ENCODE measurements around the gene COG6.

DNA sequence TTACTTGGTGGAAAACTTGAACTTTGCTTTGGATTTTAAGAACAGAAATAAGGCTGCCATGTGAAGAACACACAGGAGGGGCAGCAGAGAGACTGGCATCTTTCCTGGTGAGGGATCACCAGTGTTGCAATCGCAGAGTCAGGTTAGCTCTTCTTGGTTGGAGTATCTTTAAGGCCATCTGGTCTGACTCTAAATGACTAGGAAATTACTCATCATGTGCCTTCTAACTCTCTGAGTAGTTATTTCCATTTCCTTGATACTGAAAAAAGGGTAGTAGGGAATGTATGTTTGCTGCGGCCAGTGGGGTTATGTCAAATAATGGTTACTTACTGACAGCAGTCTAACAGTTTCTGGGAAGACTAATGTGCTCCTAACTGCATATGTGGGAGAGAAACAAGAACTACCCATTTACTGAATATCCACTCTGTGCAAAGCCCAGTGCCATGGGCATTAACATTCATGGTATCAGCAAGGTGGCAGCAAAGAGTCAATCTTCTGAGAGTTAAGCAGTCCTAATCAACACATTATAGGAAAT lies 122.1 kb downstream of the COG6 start:
- TF ChIP-seq NFRKB (IDR thresholded peaks at IDR 0.05) (no peak), FOXA1 (IDR thresholded peaks at IDR 0.05) (no peak), ELF4 (IDR thresholded peaks at IDR 0.05) (no peak), FOXM1 (IDR thresholded peaks at IDR 0.05; ENCODE audit: borderline replicate concordance) (no peak), ARNT (IDR thresholded peaks at IDR 0.05) (no peak), FOXK2 (IDR thresholded peaks at IDR 0.05) (no peak), BHLHE40 (IDR thresholded peaks at IDR 0.05; ENCODE audit: borderline replicate concordance) (no peak), SUZ12 (IDR thresholded peaks at IDR 0.05) (no peak)
- TF ChIP-seq, protein P1, sequence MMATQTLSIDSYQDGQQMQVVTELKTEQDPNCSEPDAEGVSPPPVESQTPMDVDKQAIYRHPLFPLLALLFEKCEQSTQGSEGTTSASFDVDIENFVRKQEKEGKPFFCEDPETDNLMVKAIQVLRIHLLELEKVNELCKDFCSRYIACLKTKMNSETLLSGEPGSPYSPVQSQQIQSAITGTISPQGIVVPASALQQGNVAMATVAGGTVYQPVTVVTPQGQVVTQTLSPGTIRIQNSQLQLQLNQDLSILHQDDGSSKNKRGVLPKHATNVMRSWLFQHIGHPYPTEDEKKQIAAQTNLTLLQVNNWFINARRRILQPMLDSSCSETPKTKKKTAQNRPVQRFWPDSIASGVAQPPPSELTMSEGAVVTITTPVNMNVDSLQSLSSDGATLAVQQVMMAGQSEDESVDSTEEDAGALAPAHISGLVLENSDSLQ (IDR thresholded peaks at IDR 0.05) = no peak
